Aorta (tissue), 5 donors: ENCODE results near the gene ABHD16A. TPM values are rescaled to one million over a fixed set of nuclear protein-coding genes. Genes with fewer than 3 reads are reported as not detected.

Experiments
- ATAC-seq: fragments of 200-7000 bp; cut with Tn5 transposase; one replicate; pipeline ENCODE4 v1.9.1; 2022; ENCODE audit warnings: moderate library complexity; ENCODE audit not compliant: low FRiP score
- DNase-seq, 2 donors: peaks; one replicate each; pipeline ENCODE4 v3.0.0-alpha.2; 2020
- H3K27ac ChIP-seq, 2 donors: one replicate each; pipeline ENCODE4 v1.5.1; 2013; ENCODE audit warnings: low read length in 2 of 2, mild to moderate bottlenecking in 2 of 2, moderate library complexity in 2 of 2, control low read depth in 1 of 2, inconsistent platforms in 1 of 2, low read depth in 1 of 2
- H3K27me3 ChIP-seq, 2 donors: one replicate each; pipeline ENCODE4 v1.6.1; 2013; ENCODE audit warnings: control low read depth in 1 of 2, low read length in 1 of 2, mild to moderate bottlenecking in 1 of 2, moderate library complexity in 1 of 2; ENCODE audit not compliant: insufficient read depth in 2 of 2, control insufficient read depth in 1 of 2
- H3K36me3 ChIP-seq, 2 donors: one replicate each; pipeline ENCODE4 v1.6.1; 2013; ENCODE audit warnings: control low read depth in 1 of 2, low read length in 1 of 2, mild to moderate bottlenecking in 1 of 2; ENCODE audit not compliant: insufficient read depth in 2 of 2, control insufficient read depth in 1 of 2
- H3K4me1 ChIP-seq, 2 donors: one replicate each; pipeline ENCODE4 v1.6.1; 2013; ENCODE audit warnings: low read length in 2 of 2, control low read depth in 1 of 2, mild to moderate bottlenecking in 1 of 2, moderate library complexity in 1 of 2; ENCODE audit not compliant: insufficient read depth in 2 of 2, control insufficient read depth in 1 of 2
- H3K4me3 ChIP-seq, 2 donors: one replicate each; pipeline ENCODE4 v1.5.1; 2013; ENCODE audit warnings: low read length in 2 of 2, control low read depth in 1 of 2, mild to moderate bottlenecking in 1 of 2
- H3K9me3 ChIP-seq: one replicate; pipeline ENCODE4 v1.6.1; 2013; ENCODE audit warnings: mild to moderate bottlenecking, low read length; ENCODE audit not compliant: control insufficient read depth
- WGBS, 2 donors: extraction: QIAGEN DNeasy Blood & Tissue Kit; methylation state at CpG; one replicate each; pipeline ENCODE4 v1.1.7; 2013; 5-methylcytosine and 5-hydroxymethylcytosine counted together
- intact Hi-C, 2 donors: fragments of 100-400 bp; cut with DNase I; formaldehyde crosslinking; loops; one replicate each; pipeline versions ENCODE4 v1.14.2 to v1.15.0; 2022
- polyA plus RNA-seq, 2 donors: library from polyadenylated mRNA; stranded (reverse); fragments of 200-250 nt; gene quantifications; one replicate each; pipeline ENCODE4 v1.2.3, GENCODE V29; 2013
- total RNA-seq, 2 donors: library from RNA; stranded (reverse); fragmentation: NEBNext Ultra II Directional; extraction: Animal tissue kit (Norgen Biotek cat#: 25700); gene quantifications; one replicate each; pipeline ENCODE4 v1.2.1, GENCODE V29; 2021
- donor health status: healthy with polysubstance abuse.
- donor health status: Bipolar disorder and iron deficiency.
- donor health status: DM: no; HTN: no; CAD: no.
- donor health status: DM: no; HTN: no; CAD: no.
- donor health status: DM: yes; HTN: yes; CAD: no.

ABHD16A gene
- total and polyA plus RNA-seq, 4 donors: 12.9 to 50.1 (median 44.9) TPM

DNA sequence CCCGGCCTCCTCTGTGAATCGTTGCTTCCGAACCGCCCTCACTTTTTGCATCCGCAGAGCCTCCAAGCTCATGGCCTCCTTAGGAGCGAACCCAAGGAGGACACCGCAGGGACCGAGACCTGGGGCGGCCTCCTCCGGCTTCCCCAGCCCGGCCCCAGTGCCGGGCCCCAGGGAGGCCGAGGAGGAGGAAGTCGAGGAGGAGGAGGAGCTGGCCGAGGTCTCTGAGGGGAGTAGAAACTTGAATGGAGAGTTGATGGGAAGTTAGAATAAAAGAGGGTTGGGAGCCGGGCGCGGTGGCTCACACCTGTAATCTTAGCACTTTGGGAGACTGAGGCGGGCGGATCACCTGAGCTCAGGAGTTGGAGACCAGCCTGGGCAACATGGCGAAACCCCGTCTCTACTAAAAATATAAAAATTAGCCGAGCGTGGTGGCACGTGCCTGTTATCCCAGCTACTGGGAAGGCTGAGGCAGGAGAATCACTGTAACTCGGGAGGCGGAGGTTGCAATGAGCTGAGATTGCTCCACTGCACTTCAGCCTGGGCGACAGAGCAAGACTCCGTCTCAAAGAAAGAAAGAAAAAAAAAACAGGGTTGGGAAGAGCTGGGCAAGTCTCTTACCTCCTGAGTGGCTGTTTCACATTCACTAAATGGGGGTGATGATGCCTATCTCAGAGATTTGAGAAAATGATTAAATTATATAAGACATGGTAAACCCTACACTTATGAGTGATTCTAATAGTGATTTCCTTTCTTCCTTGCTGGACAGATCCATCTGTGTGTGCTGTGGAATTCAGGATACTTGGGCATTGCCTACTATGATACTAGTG, 37.5 kb upstream of the ABHD16A start:
- Histone ChIP-seq H3K4me3 (peak overlapping the region; percentile 44 to 54), H3K27me3 (no peaks in the 10 kb centered on the region), H3K27ac (no peak overlapping the region), H3K4me1 (no peaks in the 10 kb centered on the region), H3K9me3 (no peaks in the 10 kb centered on the region), H3K36me3 (no peaks in the 10 kb centered on the region)
- ATAC-seq (no peak), DNase-seq (peak in 1 of 2 donors; percentile 74)
- intact Hi-C loops: no loop called here
- WGBS, 2 donors: 17 to 20% methylated on average over 29 of the region's 29 CpGs

DNA sequence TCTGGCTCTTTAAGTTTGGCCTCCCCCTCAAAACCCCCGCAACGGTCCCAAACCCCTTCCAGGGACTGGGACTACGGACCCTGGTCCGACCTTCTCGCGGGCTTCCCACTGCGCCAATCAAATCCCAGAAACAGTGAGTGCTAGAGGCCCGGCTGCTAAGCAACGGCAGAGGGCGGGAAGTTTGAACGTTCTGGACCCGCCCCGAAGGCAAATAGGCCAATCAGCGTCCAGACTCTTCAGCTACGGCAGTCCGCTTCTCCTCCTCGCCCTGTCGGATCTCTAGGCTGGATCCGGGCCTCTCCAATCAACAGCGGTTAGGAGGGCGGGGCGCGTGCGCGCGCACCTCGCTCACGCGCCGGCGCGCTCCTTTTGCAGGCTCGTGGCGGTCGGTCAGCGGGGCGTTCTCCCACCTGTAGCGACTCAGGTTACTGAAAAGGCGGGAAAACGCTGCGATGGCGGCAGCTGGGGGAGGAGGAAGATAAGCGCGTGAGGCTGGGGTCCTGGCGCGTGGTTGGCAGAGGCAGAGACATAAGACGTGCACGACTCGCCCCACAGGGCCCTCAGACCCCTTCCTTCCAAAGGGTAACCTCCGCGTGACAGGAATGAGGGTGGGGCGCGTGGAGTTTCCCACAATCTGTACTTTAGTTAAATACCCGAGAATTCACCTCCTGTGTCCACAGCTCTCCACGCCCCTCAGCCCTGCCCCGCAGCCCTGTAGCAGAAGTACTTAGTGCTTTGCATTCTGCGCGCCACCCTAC, 36.7 kb upstream of the ABHD16A start, which contains the start of gene MSH5:
Gene MSH5 (plus strand): TSS at position 367 of the 758 bp plus-strand sequence. CDS start 462 bp downstream, outside the sequence.
- no peaks in the 10 kb centered on the region for H3K9me3 ChIP-seq
- peak; percentile 95 for ATAC-seq
- no peaks in the 10 kb centered on the region for H3K36me3 ChIP-seq
- H3K27ac ChIP-seq: no peak within 1 kb of the TSS
- DNase-seq: peak; percentile 99
- H3K4me3 ChIP-seq: peak within 1 kb of the TSS; percentile 44 to 54
- H3K4me1 ChIP-seq: no peaks in the 10 kb centered on the region
- 0% methylated on average over 58 of the region's 58 CpGs for WGBS, 2 donors
- intact Hi-C loops: loop anchor here (5.0 kb wide), 2 partner anchors 52 to 57 kb away; partner anchors contain the start of gene VARS1 (in 1 of the 2)
- no peaks in the 10 kb centered on the region for H3K27me3 ChIP-seq

DNA sequence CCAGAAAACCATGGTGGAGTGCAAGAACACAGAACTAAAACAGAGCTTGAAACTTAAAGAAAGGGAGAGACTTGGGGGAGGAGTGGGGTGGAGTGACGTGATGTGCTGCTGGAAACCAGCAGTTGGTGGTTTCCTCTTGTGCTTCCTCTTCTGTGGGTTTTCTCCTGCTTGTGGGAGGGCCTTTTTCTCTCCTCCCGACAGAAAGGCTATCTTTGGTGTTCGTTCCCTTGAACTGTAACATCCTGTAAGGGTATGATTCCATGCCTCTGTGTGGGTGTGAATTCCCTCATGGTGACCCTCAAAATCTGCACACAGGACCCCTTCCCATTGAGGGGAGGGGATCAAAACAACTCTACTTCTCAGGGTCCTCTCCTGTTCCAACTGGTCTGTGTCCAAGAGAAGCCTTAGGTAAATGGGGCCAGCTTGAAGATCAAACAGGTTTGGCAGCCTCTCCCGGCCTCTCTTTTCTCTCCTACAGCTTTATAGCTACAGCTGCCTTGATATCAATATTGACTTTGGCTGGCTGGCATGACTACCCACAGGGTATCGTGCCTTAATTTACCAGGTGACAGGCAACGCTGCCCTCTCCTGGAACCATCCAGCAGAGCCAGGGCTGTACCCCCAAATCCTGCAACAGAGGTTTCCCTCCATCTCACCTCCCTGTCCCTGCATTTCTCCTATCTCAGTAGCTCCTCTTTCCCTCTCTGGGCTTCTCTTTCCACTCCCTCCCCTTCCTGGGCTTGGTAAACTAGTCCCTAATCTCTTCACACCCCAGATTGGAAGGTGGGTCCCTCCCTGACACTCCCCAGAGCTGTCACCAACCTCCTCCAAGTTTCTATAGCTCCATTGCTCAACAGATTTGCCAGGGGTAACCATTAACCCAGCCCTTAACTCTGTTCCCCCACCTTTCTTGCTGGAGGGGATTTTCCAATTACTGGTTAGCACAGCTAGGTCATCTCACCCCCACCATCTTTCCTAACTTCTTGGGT, 35.2 kb upstream of the ABHD16A start:
- WGBS, 2 donors: 21 to 22% methylated on average over 6 of the region's 6 CpGs
- Histone ChIP-seq H3K4me3 (no peak overlapping the region), H3K9me3 (no peaks in the 10 kb centered on the region), H3K27me3 (no peaks in the 10 kb centered on the region), H3K36me3 (peaks cover 2% of the 10 kb centered on the region in 2 donors), H3K4me1 (no peaks in the 10 kb centered on the region), H3K27ac (no peak overlapping the region)
- intact Hi-C loops: loop anchor here (5.0 kb wide), 2 partner anchors 54 to 59 kb away; partner anchors contain the start of gene VARS1 (in 1 of the 2)
- DNase-seq (peak in 1 of 2 donors; percentile 79), ATAC-seq (no peak)

DNA sequence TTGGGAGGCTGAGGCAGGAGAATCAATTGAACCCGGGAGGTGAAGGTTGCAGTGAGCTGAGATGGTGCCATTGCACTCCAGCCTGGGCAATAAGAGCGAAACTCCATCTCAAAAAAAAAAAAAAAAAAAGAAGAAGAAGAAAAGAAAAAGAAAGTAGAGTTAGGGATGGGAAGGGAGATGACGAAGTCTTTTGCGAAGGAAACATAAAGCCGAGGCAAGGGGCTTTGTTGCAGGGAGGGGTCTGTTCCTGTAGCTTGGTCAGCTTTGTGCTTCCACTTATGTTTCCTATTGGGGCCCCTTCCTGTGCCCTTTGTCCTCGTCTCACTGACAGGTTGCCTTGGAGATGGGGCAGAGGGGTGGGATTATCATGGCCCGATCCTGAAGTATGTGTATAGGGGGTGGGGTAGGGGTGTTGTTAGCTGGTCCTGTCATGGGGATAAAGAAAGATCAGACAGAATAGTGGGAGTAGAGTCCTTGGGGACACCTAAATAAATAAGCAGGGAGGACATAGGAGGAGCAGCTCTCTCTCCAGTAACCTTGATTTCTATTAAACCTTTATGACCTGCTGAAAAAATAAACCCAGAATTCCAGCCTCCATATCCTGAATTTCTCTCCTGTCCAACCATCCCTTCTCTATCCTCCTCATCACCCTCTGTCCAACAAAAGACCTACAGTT, 34.3 kb upstream of the ABHD16A start:
- H3K4me1 ChIP-seq: no peaks in the 10 kb centered on the region
- no peaks in the 10 kb centered on the region for H3K27me3 ChIP-seq
- ATAC-seq (no peak), DNase-seq (no peak)
- 74 to 77% methylated on average over 7 of the region's 7 CpGs for WGBS, 2 donors
- H3K36me3 ChIP-seq: peaks cover 2% of the 10 kb centered on the region in 2 donors
- H3K9me3 ChIP-seq: no peaks in the 10 kb centered on the region
- intact Hi-C loops: loop anchor here (5.0 kb wide), 2 partner anchors 55 to 60 kb away; partner anchors contain the start of gene VARS1 (in 1 of the 2)
- H3K27ac ChIP-seq: no peak overlapping the region
- no peak overlapping the region for H3K4me3 ChIP-seq

DNA sequence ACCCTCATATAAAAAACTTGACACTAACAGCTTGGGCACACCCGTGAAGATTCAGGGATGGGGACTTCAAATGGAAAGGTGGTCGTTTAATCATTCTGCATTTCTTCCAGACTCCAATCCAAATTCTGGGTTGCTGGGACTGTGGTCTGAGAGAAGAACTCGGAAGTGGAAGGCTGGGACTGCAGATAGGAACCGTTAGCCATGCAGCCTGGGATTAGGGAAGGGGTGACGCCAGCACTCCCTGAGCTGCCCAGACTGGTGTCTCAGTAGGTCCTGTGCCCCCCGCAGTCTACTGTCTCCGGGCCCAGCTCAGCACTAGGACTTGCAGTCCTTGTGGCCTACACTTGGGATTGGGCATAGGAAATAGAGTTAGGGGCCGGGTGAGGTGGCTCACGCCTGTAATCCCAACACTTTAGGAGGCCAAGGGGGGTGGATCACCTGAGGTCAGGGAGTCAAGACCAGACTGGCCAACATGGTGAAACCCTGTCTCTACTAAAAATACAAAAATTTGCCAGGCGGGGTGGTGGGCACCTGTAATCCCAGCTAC, 33.7 kb upstream of the ABHD16A start:
- H3K4me1 ChIP-seq: no peaks in the 10 kb centered on the region

DNA sequence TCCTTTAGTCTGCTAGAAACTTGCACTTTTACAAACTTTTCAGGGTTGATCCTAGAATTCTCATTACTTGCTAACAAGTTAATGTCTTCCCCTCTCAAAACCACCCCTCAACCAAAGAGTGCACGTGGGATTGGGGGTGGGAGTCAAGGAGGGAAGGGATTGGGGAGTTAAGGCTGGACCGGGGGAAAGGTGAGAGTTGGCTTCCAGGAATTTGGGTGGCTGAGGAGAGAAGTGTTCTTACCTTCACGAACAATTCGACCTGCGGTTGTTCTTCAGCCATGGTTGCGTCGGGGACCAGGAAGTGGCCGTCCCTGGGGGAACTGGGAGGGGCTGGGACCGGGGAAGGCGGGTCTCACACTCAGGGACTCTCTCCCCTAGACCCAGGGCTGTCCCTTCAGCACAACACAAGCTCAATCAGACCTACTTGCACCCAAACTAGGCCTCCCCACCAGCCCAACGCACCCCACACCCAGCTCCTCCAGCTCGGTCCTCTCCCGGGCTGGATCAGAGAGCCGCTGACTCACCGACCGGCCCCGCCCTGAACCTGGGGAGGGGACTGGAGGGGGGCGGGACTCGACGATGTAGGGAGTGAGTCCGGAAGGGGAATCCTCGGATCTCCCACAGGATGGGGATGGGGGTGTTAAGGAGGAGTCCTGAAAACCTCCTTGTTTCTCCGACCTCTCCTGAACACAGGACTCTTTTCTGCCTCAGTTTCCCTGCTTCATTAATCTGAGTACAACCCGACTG, 33.1 kb upstream of the ABHD16A start, which contains the start of gene CLIC1:
Gene CLIC1 (minus strand): TSS at position 510 of the 747 bp plus-strand sequence. CDS start 230 bp downstream, at position 280.
- H3K4me3 ChIP-seq: peak within 1 kb of the TSS; percentile 78 to 90
- peaks cover 2% of the 10 kb centered on the region in 2 donors for H3K36me3 ChIP-seq
- no peaks in the 10 kb centered on the region for H3K9me3 ChIP-seq
- peak; percentile 86 for ATAC-seq
- intact Hi-C loops: loop anchor here (1.0 to 5.0 kb wide), 3 partner anchors 56 to 94 kb away; partner anchors contain the start of gene VARS1 (in 1 of the 2)
- no peaks in the 10 kb centered on the region for H3K27me3 ChIP-seq
- DNase-seq: peak; percentile 93 to 97
- H3K4me1 ChIP-seq: no peaks in the 10 kb centered on the region
- peak within 1 kb of the TSS; percentile 81 to 82 for H3K27ac ChIP-seq
- 0% methylated on average over 24 of the region's 24 CpGs for WGBS, 2 donors

More for the DNA sequence above, 33.7 kb upstream of the ABHD16A start:
- ATAC-seq: no peak
- peak overlapping the region in 1 of 2 donors; percentile 82 for H3K27ac ChIP-seq
- H3K27me3 ChIP-seq: no peaks in the 10 kb centered on the region
- H3K4me3 ChIP-seq: peak overlapping the region; percentile 78 to 90
- peaks cover 2% of the 10 kb centered on the region in 2 donors for H3K36me3 ChIP-seq
- WGBS, 2 donors: 33 to 37% methylated on average over 10 of the region's 10 CpGs
- intact Hi-C loops: loop anchor here (1.0 to 5.0 kb wide), 3 partner anchors 55 to 93 kb away; partner anchors contain the start of gene VARS1 (in 1 of the 2)
- DNase-seq: no peak
- H3K9me3 ChIP-seq: no peaks in the 10 kb centered on the region
